Pulmonary artery endothelial cell (primary cell): ENCODE measurements around the gene CCL26. TPM values are rescaled to one million over a fixed set of nuclear protein-coding genes. Genes with fewer than 3 reads are reported as not detected.
"Not testable (repeated sequence)": the region's sequence is repeated elsewhere in the genome, so short reads cannot be mapped to it uniquely, and the experiment has no call there.

ENCODE experiments used
- DNase-seq: peaks from one replicate; pipeline ENCODE4 v3.0.0-alpha.2; 2011; ENCODE audit warnings: low read depth, low spot score
- total RNA-seq: library from RNA; depleted of rRNA; stranded (reverse); fragments of >200 nt; gene quantifications from 2 replicates; pipeline ENCODE4 v1.2.3, GENCODE V29; 2014

Gene CCL26
- total RNA-seq, 1 donor from 2014 or later: not detected

- DNase-seq: peak; percentile 95
These were observed 32.8 kb downstream of the CCL26 start for GRCh38 chr7:75738975-75739795.

- DNase-seq: no peak
These were observed 33.4 kb downstream of the CCL26 start, which contains the start of gene HIP1 for GRCh38 chr7:75738604-75738974. Gene HIP1, minus strand, starts transcription at chr7:75738941. Its CDS starts 21 bp downstream, at chr7:75738920.

DNA sequence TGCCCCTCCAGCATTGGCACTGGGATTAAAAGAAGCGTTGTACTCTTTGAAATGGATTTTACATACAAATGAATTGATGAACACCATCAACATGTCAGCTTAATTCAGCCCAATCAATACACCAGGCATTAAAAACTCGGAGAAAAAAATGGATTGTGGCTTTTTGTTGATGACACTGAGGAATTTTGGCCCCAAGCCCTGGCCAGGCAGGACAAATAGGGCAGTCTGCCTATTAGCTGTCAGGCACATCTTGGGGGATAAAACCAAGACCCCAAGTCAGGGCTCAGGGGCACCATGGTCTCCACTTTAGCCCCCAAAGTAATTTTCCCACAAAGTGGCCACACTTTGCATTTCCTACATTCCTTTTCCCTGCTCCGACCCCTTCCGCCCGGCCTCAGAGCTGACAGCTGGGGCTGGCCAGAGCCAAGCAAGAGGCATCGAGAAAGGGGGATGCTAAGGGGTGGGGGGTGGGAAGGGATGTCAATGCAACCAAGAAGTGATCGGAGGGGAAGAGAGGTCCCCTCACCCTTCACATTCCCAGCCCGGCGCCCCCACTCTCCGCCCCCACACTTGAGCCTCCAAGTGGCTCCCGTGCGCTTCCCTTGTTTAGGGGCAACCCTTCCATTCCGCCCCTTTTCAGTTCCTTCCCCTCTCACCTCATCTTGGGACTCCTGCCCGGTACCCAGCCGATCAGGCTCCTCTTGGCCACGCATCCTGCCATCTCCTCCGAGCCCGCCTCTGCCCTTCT, 34.0 kb downstream of the CCL26 start:
- no peak for DNase-seq

DNA sequence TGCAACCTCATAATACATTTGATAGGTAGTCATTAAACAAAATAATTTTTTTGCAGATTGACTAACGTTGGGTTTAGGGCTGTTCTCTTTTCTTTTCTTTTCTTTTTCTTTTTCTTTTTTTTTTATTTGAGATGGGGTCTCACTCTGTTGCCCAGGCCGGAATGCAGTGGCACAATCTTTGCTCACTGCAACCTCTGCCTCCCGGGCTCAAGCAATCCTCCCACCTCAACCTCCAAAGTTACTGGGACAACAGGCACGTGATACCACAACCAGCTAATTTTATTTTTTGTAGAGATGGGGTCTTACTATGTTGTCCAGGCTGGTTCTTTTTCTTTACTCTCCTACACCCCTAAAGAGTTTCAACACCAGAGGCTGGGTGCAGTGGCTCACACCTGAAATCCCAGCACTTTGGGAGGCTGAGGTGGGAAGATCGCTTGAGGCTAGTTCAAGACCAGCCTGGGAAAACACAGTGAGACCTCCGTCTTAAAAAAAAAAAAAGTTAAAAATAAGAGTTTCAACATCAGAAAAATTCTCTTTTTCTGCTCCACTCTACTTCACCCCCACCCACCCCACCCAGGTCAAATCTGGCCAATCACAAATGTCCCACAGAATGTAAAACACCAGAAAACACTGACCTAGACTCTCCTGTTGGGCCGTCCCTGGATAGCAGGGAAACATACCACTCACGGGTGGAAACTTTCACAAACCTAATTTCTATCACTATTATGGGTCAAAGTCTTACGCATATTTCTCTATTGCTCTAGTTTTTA, 36.2 kb downstream of the CCL26 start:
- DNase-seq: no peak

GRCh38 chr7:75734586-75735458, 37.2 kb downstream of the CCL26 start:
- no peak for DNase-seq

DNA sequence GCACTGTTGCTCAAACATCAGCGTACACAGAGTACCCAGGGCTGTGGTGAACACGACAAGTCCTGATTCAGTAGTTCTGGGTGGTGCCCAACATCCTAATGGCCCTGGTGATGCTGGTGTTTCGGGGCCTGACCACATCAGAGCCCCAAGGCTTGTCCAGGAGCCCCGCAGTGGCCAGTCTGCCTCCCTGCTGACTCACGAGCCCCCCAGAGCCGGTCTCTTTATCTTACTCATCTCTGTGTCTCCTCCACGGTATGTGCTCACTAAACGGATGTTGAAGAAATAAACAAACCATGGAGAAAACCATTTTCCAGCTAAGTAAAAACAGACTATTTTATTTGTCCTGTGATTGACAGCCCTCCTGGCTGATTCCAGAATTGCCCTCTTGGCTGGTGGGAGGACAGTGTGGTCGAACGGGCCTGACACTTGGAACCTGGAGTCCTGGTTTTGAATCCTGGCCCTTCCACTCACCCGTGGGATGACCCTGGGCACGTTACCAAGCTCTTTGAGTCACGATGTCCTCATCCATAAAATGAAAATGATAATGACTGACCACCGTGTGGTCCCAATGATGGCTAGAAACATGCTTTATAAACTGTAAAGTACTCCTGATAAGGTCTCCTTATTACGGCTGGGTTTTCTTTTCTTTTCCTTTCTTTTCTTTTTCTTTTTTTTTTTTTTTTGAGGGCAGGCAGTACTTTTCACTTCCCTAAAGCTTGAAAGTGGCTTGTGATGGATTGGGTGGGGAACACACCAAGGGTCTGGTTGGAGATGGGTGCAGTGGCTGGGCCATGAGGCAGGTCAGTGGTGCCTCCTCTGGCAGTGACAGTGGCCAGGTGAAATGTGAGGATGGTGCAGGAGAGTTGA, 39.0 kb downstream of the CCL26 start:
- DNase-seq: no peak

- no peak for DNase-seq
These were observed 39.9 kb downstream of the CCL26 start for GRCh38 chr7:75732016-75732521.

- DNase-seq: no peak
These were observed 42.1 kb downstream of the CCL26 start for GRCh38 chr7:75729851-75730274.

GRCh38 chr7:75727881-75728593, 44.0 kb downstream of the CCL26 start:
- DNase-seq: no peak

DNA sequence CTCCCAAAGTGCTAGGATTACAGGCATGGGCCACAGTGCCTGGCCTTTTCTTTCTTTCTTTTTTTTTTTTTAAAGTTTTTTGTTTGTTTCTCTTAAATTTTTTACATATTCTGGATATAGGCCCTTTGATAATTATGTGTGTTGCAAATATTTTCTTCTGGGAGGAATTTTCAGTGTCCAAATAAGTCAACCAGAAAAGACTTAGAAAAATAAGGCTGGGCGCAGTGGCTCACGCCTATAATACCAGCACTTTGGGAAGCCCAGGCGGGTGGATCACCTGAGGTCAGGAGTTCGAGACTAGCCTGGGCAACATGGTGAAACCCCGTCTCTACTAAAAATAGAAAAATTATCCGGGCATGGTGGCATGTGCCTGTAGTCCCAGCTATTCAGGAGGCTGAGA, 44.7 kb downstream of the CCL26 start:
- not testable (repeated sequence) for DNase-seq

DNA sequence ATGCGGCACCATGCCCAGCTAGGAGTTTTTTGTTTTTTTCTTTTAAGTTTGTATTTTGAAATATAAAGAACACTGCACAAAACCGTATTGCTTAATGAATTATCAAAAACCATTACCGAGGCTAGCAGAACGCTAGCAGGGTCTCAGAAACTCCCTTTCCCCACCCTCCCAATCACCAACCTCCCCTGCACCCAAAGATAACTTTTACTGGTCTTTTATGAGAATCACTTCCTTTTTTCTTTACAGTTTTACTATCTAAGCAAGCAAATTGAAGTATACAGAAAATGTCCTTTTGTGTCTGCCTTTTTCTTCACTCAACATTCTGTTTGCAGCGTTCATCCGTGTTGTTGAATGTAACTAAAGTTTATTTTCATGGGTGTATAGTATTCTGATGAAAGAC, 46.7 kb downstream of the CCL26 start:
- no peak for DNase-seq

DNA sequence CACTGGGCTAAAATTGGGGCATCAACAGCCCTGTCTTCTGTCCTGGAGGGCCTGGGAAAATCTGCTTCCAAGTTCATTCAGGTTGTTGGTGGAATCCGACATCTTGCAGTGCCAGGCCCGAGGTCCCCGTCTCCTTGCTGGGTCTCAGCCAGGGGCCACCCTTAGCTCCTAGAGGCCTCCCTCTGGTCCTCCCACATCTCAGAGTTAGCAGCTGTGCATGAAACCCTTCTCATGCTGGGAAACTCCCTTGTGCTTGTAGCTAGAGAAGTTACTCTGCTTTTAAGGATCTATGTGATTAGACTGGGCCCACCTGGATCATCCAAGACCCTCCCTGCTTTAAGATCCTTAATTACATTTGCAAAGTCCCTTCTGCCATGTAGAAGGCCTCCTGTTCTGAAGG, 48.6 kb downstream of the CCL26 start:
- no peak for DNase-seq

- no peak for DNase-seq
These were observed 49.6 kb downstream of the CCL26 start for GRCh38 chr7:75722373-75722772.

- DNase-seq: not testable (repeated sequence)
These were observed 50.1 kb downstream of the CCL26 start for GRCh38 chr7:75721922-75722321.

GRCh38 chr7:75721426-75721825, 50.6 kb downstream of the CCL26 start:
- DNase-seq: no peak

- no peak for DNase-seq
These were observed 52.4 kb downstream of the CCL26 start for GRCh38 chr7:75719626-75720025.
